ENCODE results near the gene SPRING1. TPM values are rescaled to one million over a fixed set of nuclear protein-coding genes. Genes with fewer than 3 reads are reported as not detected.
"Not testable (repeated sequence)": the region's sequence is repeated elsewhere in the genome, so short reads cannot be mapped to it uniquely, and the experiment has no call there.

The SPRING1 gene
- total RNA-seq, 1 experiment from 2014 or later, result 69.6 TPM

DNA sequence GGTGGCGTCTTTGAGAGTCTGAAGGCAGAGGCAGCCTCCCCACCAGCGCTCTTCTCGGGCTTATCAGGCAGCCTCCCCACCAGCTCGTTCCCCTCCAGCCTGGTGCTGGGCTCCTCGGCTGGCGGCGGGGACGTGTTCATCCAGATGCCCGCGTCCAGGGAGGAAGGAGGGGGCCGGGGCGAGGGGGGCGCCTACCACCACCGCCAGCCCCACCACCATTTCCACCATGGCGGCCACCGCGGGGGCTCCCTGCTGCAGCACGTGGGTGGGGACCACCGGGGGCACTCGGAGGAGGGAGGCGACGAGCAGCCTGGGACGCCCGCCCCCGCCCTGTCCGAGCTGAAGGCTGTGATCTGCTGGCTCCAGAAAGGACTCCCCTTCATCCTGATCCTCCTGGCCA is 12.0 kb upstream of the SPRING1 start:
- Mint-ChIP-seq H3K27me3 (ENCODE audit: insufficient read depth, unreplicated experiment) (no peaks in the 10 kb centered on the region), H3K36me3 (ENCODE audit: insufficient read depth, unreplicated experiment) (no peaks in the 10 kb centered on the region), H3K4me3 (ENCODE audit: unreplicated experiment) (no peak overlapping the region), H3K9me3 (ENCODE audit: unreplicated experiment) (no peaks in the 10 kb centered on the region), H3K27ac (ENCODE audit: unreplicated experiment) (no peak overlapping the region), H3K4me1 (ENCODE audit: low read depth, unreplicated experiment) (no peaks in the 10 kb centered on the region)
- intact Hi-C loops (cut with micrococcal nuclease; ENCODE audit: unreplicated experiment), result no loop called here
- no TSS peak for BruUV-seq (replicated peaks)
- TF ChIP-seq, protein P1, sequence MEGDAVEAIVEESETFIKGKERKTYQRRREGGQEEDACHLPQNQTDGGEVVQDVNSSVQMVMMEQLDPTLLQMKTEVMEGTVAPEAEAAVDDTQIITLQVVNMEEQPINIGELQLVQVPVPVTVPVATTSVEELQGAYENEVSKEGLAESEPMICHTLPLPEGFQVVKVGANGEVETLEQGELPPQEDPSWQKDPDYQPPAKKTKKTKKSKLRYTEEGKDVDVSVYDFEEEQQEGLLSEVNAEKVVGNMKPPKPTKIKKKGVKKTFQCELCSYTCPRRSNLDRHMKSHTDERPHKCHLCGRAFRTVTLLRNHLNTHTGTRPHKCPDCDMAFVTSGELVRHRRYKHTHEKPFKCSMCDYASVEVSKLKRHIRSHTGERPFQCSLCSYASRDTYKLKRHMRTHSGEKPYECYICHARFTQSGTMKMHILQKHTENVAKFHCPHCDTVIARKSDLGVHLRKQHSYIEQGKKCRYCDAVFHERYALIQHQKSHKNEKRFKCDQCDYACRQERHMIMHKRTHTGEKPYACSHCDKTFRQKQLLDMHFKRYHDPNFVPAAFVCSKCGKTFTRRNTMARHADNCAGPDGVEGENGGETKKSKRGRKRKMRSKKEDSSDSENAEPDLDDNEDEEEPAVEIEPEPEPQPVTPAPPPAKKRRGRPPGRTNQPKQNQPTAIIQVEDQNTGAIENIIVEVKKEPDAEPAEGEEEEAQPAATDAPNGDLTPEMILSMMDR (IDR thresholded peaks at IDR 0.05; ENCODE audit: insufficient read depth in 1 of 2, low read depth in 1 of 2, low read length in 1 of 2, severe bottlenecking in 1 of 2, unreplicated experiment in 1 of 2), result no peak
- no peak for DNase-seq
- H3K4me3 ChIP-seq (ENCODE audit: low read depth, low read length), result no peak overlapping the region
- ChIA-PET POLR2A (no interaction called here), CTCF (no interaction called here)
- H3K4me1 ChIP-seq, result no peaks in the 10 kb centered on the region
- no peaks in the 10 kb centered on the region for H3K9me3 ChIP-seq
- no peaks in the 10 kb centered on the region for H3K27me3 ChIP-seq (replicated peaks; ENCODE audit: control insufficient read depth, insufficient read depth, low read length)
- H3K36me3 ChIP-seq (ENCODE audit: control insufficient read depth, insufficient read depth, low read length), result no peaks in the 10 kb centered on the region

DNA sequence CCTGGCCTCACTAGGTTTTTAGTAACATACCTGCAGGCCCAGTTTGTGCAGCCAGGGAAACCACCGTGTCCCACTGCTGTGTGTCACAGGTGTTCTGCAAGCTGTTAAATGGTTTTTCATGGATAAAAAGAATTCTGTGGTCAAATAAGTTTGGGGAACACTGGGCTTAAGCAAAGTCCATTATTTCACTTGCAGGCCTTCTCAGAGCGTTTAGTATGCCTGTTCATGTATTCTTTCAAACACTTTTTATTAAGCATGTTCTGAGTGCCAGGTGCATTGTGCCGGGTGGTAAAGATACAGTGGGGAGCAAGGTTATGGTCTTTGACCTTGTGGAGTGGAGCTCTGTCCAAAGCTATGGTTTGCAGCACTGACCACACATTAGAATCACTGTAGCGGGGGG is 7.7 kb upstream of the SPRING1 start:
- H3K27ac Mint-ChIP-seq (ENCODE audit: unreplicated experiment), result no peak overlapping the region
- H3K27me3 ChIP-seq (replicated peaks; ENCODE audit: control insufficient read depth, insufficient read depth, low read length), result no peaks in the 10 kb centered on the region
- H3K4me1 ChIP-seq, result no peaks in the 10 kb centered on the region
- H3K27me3 Mint-ChIP-seq (ENCODE audit: insufficient read depth, unreplicated experiment), result no peaks in the 10 kb centered on the region
- H3K36me3 Mint-ChIP-seq (ENCODE audit: insufficient read depth, unreplicated experiment), result no peaks in the 10 kb centered on the region
- H3K4me1 Mint-ChIP-seq (ENCODE audit: low read depth, unreplicated experiment), result no peaks in the 10 kb centered on the region
- no peaks in the 10 kb centered on the region for H3K9me3 Mint-ChIP-seq (ENCODE audit: unreplicated experiment)
- H3K9me3 ChIP-seq, result no peaks in the 10 kb centered on the region
- H3K36me3 ChIP-seq (ENCODE audit: control insufficient read depth, insufficient read depth, low read length), result no peaks in the 10 kb centered on the region; the same call in 1 of the 2 replicates
- H3K4me3 ChIP-seq (ENCODE audit: low read depth, low read length), result no peak overlapping the region
- ChIA-PET POLR2A (interaction anchor here (0.5 kb wide), 1 partner anchor 160 kb away, joined by 4 read pairs; no protein-coding TSS in a partner anchor), CTCF (no interaction called here)
- H3K4me3 Mint-ChIP-seq (ENCODE audit: unreplicated experiment), result no peak overlapping the region
- no peak for DNase-seq
- intact Hi-C loops (cut with micrococcal nuclease; ENCODE audit: unreplicated experiment), result no loop called here
- TF ChIP-seq, protein P1 (IDR thresholded peaks at IDR 0.05; ENCODE audit: insufficient read depth in 1 of 2, low read depth in 1 of 2, low read length in 1 of 2, severe bottlenecking in 1 of 2, unreplicated experiment in 1 of 2), result no peak
- no TSS peak for BruUV-seq (replicated peaks)

DNA sequence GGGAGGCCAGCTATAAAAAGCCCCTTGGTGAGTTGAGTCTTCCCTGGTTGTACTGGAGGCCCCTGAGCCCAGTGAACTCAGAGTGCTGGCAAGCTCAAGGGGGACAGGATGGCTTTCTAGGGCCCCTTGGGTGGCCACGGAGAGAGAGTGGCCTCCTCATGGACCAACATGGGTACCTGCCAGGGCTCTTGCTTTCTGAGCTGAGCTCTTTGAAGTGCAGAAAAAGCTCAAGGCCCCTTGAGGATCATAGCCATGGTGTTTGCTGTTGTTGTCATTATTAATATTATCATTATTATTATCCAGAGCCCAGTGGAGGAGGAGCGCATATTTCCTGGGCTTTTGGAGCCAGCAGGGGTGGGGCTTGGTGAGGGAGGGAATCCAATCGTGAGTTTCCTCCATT is 6.9 kb upstream of the SPRING1 start:
- no peaks in the 10 kb centered on the region for H3K4me1 ChIP-seq
- no peak overlapping the region for H3K4me3 ChIP-seq (ENCODE audit: low read depth, low read length)
- POLR2A ChIA-PET, result no interaction called here
- no peaks in the 10 kb centered on the region for H3K27me3 ChIP-seq (replicated peaks; ENCODE audit: control insufficient read depth, insufficient read depth, low read length)
- no peaks in the 10 kb centered on the region; the same call in 1 of the 2 replicates for H3K36me3 ChIP-seq (ENCODE audit: control insufficient read depth, insufficient read depth, low read length)
- Mint-ChIP-seq H3K27me3 (ENCODE audit: insufficient read depth, unreplicated experiment) (no peaks in the 10 kb centered on the region), H3K27ac (ENCODE audit: unreplicated experiment) (no peak overlapping the region), H3K4me1 (ENCODE audit: low read depth, unreplicated experiment) (no peaks in the 10 kb centered on the region), H3K4me3 (ENCODE audit: unreplicated experiment) (no peak overlapping the region), H3K36me3 (ENCODE audit: insufficient read depth, unreplicated experiment) (no peaks in the 10 kb centered on the region), H3K9me3 (ENCODE audit: unreplicated experiment) (no peaks in the 10 kb centered on the region)
- BruUV-seq (replicated peaks), result no TSS peak
- intact Hi-C loops (cut with micrococcal nuclease; ENCODE audit: unreplicated experiment), result no loop called here
- DNase-seq, result no peak
- no peaks in the 10 kb centered on the region for H3K9me3 ChIP-seq
- CTCF ChIA-PET, result interaction anchor here (0.6 kb wide), 1 partner anchor 83 kb away, joined by 5 read pairs; no protein-coding TSS in a partner anchor
- TF ChIP-seq, protein P1 (IDR thresholded peaks at IDR 0.05; ENCODE audit: insufficient read depth in 1 of 2, low read depth in 1 of 2, low read length in 1 of 2, severe bottlenecking in 1 of 2, unreplicated experiment in 1 of 2), result no peak

DNA sequence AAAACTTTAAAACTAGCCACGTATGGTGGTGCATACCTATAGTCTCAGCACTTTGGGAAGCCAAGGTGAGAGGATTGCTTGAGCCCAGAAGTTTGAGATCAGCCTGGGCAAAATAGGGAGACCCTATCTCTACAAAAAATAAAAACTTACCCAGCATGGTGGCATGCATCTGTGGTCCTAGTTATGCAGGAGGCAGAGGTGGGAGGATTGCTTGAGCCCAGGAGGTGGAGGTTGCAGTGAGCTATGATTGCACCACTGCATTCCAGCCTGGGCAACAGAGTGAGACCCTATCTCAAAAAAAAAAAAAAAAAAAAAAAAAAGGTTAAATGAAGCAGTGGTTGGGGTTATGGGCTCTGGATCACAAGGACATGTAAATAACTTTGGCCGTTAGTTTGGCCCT is 4.9 kb upstream of the SPRING1 start:
- H3K4me1 ChIP-seq; H3K36me3 Mint-ChIP-seq (ENCODE audit: insufficient read depth, unreplicated experiment); H3K36me3 ChIP-seq (ENCODE audit: control insufficient read depth, insufficient read depth, low read length); H3K27me3 Mint-ChIP-seq (ENCODE audit: insufficient read depth, unreplicated experiment); H3K4me3 Mint-ChIP-seq (ENCODE audit: unreplicated experiment); H3K27ac Mint-ChIP-seq (ENCODE audit: unreplicated experiment); intact Hi-C loops (cut with micrococcal nuclease; ENCODE audit: unreplicated experiment); H3K9me3 ChIP-seq; CTCF ChIA-PET; BruUV-seq (replicated peaks); DNase-seq; H3K4me3 ChIP-seq (ENCODE audit: low read depth, low read length); H3K4me1 Mint-ChIP-seq (ENCODE audit: low read depth, unreplicated experiment); H3K27me3 ChIP-seq (replicated peaks; ENCODE audit: control insufficient read depth, insufficient read depth, low read length); H3K9me3 Mint-ChIP-seq (ENCODE audit: unreplicated experiment): not testable (repeated sequence)
- POLR2A ChIA-PET, result interaction anchor here (0.6 kb wide), 1 partner anchor 34 kb away, joined by 3 read pairs; no protein-coding TSS in a partner anchor

Data from Caco-2 (cell line).